DOHH2 (cell line): ENCODE results near the gene DBI.

Experiments
- EZH2phosphoT487 ChIP-seq: fragments of 200-600 bp; sonication (generic); IDR thresholded peaks from 2 replicates; pipeline ENCODE4 v1.6.1; 2017; ENCODE audit warnings: borderline replicate concordance, mild to moderate bottlenecking, antibody characterized with exemption, low read length, moderate library complexity, mixed read lengths
- TF ChIP-seq, protein P1 (sequence below): fragments of 200-600 bp; sonication (generic); IDR thresholded peaks from one replicate; pipeline ENCODE4 v1.5.1; 2014; ENCODE audit warnings: antibody characterized with exemption, mild to moderate bottlenecking, low read depth, low read length; ENCODE audit not compliant: poor library complexity, severe bottlenecking

DNA sequence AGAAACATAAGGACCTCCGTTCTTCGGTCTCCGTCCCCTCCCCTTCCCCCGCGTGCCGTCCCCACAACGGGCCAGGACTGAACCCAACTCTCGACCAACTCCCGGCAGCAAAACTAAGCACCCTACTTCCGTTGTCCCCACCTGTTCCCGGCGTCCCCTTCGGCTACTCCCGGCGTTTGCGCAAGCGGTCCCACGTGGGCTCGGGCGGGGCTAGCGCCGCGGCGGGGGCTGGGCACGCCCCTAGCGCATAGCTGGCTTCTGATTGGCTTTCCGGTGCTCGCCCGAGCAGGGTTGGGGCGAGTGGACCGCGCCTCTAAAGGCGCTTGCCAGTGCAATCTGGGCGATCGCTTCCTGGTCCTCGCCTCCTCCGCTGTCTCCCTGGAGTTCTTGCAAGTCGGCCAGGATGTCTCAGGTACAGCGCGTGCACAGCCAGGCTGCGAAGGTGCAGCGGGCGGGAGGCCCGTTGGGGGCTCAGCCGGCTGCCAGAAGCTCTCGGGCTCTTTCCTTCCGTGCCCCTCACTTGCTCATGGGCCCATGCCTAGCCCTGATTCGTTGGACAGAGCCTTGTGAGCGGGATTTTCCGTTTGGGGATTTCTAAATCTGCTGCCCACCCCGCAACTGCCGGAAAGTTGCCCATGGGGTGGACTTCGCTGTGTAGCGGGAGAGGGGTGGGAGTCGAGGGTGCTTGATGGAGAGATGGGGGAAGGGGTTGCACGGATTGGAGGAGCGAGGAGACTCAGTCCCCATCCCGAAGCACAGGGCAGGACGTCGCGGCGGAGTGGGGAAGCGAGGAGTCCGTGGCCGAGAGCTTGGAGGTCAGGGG lies at the start of gene DBI, which contains the start of gene C2orf76:
- TF ChIP-seq, protein P1, sequence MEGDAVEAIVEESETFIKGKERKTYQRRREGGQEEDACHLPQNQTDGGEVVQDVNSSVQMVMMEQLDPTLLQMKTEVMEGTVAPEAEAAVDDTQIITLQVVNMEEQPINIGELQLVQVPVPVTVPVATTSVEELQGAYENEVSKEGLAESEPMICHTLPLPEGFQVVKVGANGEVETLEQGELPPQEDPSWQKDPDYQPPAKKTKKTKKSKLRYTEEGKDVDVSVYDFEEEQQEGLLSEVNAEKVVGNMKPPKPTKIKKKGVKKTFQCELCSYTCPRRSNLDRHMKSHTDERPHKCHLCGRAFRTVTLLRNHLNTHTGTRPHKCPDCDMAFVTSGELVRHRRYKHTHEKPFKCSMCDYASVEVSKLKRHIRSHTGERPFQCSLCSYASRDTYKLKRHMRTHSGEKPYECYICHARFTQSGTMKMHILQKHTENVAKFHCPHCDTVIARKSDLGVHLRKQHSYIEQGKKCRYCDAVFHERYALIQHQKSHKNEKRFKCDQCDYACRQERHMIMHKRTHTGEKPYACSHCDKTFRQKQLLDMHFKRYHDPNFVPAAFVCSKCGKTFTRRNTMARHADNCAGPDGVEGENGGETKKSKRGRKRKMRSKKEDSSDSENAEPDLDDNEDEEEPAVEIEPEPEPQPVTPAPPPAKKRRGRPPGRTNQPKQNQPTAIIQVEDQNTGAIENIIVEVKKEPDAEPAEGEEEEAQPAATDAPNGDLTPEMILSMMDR, result no peak
- no peak for TF ChIP-seq EZH2phosphoT487
